Activated T-helper 1 cell treated with anti-CD3 and anti-CD28 coated beads, Interleukin-12 subunit alpha, Interleukin-12 subunit beta, Interleukin-2, Interleukin-4 antibody, amounts not matched to agents 30 ng/mL and 10 ng/mL and 1 ng/mL, durations not matched to agents 14 hours and 24 hours and 36 hours (primary cell): ENCODE data around the gene GET3. TPM values are rescaled to one million over a fixed set of nuclear protein-coding genes. Genes with fewer than 3 reads are reported as not detected.
"Not testable (repeated sequence)": the region's sequence is repeated elsewhere in the genome, so short reads cannot be mapped to it uniquely, and the experiment has no call there.

Source experiments
- DNase-seq: peaks from one replicate; pipeline ENCODE4 v3.0.0; 2021; ENCODE audit warnings: low spot score
- H3K27ac Mint-ChIP-seq: one replicate; pipeline ENCODE4 v1.8.0; 2021; ENCODE audit warnings: mild to moderate bottlenecking, mixed read lengths
- H3K27me3 Mint-ChIP-seq: one replicate; pipeline ENCODE4 v1.8.0; 2022; ENCODE audit warnings: mild to moderate bottlenecking, moderate library complexity, mixed read lengths; ENCODE audit not compliant: insufficient read depth
- H3K36me3 Mint-ChIP-seq: one replicate; pipeline ENCODE4 v1.8.0; 2021; ENCODE audit warnings: low read depth, mixed read lengths
- H3K4me1 Mint-ChIP-seq: one replicate; pipeline ENCODE4 v1.8.0; 2021; ENCODE audit warnings: low read depth, mixed read lengths
- H3K4me3 Mint-ChIP-seq: one replicate; pipeline ENCODE4 v1.8.0; 2021; ENCODE audit warnings: mild to moderate bottlenecking, moderate library complexity, mixed read lengths
- H3K9me3 Mint-ChIP-seq: one replicate; pipeline ENCODE4 v1.8.0; 2021; ENCODE audit warnings: mixed read lengths
- intact Hi-C: fragments of 100-400 bp; cut with micrococcal nuclease; formaldehyde crosslinking; loops from one replicate; pipeline ENCODE4 v1.15.1; 2024
- total RNA-seq: library from RNA; stranded (reverse); gene quantifications from 2 replicates; pipeline ENCODE4 v1.2.3, GENCODE V29; 2022

The GET3 gene
- total RNA-seq, 1 donor from 2014 or later, result 68.0 TPM

DNA sequence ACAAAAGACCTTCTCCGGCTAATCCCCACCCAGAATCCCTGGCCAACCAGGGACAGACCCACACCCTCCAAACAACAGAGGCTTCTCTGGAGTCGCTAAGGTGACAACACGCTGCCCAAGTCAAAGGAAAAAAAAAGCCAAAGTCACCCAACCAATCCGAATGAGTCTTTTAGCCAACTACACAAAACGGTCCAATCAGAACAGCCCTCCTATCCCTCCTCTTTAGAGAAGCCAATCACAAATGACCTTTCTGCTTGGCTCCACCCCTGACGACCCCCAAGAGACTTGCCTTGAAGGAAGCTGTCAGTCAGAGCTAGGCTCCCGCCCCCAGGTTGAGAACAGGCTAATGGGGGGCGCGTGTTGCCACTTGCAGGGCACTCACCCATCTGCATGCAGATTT, 34.3 kb upstream of the GET3 start:
- Mint-ChIP-seq H3K27me3 (no peaks in the 10 kb centered on the region), H3K27ac (no peak overlapping the region), H3K36me3 (peaks cover 40% of the 10 kb centered on the region), H3K4me1 (peaks cover 4% of the 10 kb centered on the region), H3K4me3 (no peak overlapping the region), H3K9me3 (no peaks in the 10 kb centered on the region)
- no peak for DNase-seq
- intact Hi-C loops, result no loop called here

DNA sequence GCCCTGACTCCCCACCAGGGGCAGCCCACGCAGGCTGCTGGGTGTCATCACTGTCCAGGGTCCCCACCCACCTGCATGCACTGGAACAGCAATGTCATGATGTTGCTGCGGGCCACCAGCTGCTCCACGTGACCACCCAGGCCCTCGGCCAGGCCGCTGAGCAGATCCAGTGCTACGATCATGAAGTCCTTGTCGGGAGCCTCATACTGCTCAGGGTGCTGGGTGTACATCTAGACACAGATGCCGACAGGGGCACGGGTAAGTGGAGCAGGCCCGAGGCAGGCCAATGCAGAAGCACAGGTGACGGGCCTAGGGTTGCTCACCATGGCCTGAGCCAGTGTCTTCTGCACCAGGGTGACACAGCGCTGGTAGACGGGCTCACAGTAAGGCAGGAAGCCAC, 32.1 kb upstream of the GET3 start:
- H3K27ac Mint-ChIP-seq, result no peak overlapping the region
- intact Hi-C loops, result no loop called here
- DNase-seq, result no peak
- H3K27me3 Mint-ChIP-seq, result no peaks in the 10 kb centered on the region
- H3K4me1 Mint-ChIP-seq, result no peaks in the 10 kb centered on the region
- H3K4me3 Mint-ChIP-seq, result no peak overlapping the region
- peaks cover 36% of the 10 kb centered on the region for H3K36me3 Mint-ChIP-seq
- no peaks in the 10 kb centered on the region for H3K9me3 Mint-ChIP-seq

DNA sequence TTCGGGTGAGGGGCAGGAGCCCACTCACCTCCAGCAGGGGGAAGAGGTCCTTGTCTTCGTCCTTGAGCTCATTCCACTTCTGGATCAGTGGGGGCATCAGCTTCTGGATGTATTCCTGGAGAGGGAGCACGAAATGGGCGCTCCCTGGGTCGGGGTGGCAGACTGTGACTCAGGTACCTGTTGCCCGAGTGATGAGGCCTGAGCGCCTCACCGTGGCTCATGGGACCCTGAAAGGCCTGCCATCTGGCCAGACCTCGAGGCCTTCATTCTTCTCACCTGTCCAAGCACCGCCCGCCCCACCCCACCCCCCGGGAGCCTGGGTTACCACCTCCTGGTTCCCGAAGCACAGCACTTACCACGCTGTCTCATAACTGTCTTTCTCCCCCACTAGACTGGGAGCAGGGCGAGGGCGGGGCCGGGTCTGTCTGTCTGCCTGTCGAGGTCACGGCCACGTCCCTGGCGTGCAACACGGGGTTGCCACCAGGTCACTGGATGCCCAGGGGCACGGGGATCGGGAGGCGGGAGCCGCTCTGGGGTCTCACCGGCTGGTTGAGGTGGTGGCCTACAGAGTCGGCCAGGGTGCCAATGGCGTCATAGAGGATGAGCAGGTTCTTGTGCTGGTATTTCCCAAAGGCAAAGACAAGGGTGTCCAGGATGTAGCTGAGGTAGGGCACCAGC, 31.5 kb upstream of the GET3 start:
- no peaks in the 10 kb centered on the region for H3K4me1 Mint-ChIP-seq
- DNase-seq, result no peak
- no peak overlapping the region for H3K27ac Mint-ChIP-seq
- no peaks in the 10 kb centered on the region for H3K27me3 Mint-ChIP-seq
- intact Hi-C loops, result no loop called here
- H3K36me3 Mint-ChIP-seq, result peaks cover 40% of the 10 kb centered on the region
- H3K9me3 Mint-ChIP-seq, result no peaks in the 10 kb centered on the region
- no peak overlapping the region for H3K4me3 Mint-ChIP-seq

DNA sequence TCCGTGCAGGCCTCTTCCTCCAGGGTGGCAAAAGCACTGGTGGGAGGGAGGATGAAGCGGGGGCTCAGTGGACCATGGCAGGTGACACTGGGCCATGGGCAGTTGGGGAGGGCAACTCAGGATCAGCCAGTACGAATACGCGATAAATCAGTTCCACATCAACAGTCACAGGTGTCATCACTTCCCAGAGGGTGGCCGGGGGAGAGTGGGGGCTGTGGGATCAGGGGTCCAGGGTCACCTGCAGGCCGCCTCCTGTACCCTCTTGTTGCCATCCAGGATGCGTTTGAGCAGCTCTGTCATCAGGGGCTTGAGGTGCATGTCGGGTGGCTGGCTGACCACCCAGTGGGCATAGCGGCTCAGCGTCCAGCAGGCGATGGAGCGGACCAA, 31.0 kb upstream of the GET3 start:
- Mint-ChIP-seq H3K36me3 (peaks cover 40% of the 10 kb centered on the region), H3K27me3 (no peaks in the 10 kb centered on the region), H3K9me3 (no peaks in the 10 kb centered on the region), H3K27ac (no peak overlapping the region), H3K4me3 (no peak overlapping the region), H3K4me1 (no peaks in the 10 kb centered on the region)
- DNase-seq, result no peak
- intact Hi-C loops, result no loop called here

DNA sequence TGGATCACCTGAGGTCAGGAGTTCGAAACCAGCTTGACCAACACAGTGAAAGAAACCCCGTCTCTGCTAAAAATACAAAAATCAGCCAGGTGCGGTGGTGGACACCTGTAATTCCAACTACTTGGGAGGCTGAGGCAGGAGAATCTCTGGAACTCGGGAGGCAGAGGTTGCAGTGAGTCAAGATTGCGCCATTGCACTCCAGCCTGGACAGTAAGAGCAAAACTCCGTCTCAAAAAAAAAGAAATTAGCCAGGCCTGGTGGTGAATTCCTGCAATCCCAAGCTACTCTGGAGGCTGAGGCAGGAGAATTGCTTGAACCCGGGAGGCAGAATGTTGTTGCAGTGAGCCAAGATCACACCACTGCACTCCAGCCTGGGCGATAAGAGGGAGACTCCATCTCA, 28.7 kb upstream of the GET3 start:
- Mint-ChIP-seq H3K27me3 (no peaks in the 10 kb centered on the region), H3K4me3 (no peak overlapping the region), H3K9me3 (no peaks in the 10 kb centered on the region), H3K36me3 (peaks cover 40% of the 10 kb centered on the region), H3K4me1 (no peaks in the 10 kb centered on the region), H3K27ac (no peak overlapping the region)
- intact Hi-C loops, result no loop called here
- no peak for DNase-seq

DNA sequence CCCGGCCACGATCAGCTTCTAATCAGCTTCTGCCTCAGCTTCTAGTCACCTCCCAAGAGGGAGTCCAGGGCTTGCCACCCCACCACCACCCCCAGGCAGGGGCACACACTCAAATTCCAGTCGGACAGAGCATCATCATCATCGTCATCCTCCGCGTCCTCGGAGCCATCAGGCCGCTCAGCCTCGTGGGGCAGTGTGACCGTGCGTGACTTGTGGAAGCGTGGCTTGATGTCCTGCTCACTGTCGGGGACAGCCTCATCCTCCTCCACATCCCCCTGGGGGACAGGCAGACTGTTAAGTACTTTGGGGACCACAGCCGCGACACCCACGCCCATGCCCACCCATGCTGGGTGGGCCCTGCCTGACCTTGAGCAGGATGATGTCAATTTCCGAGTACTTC, 26.1 kb upstream of the GET3 start:
- H3K4me1 Mint-ChIP-seq, result no peaks in the 10 kb centered on the region

DNA sequence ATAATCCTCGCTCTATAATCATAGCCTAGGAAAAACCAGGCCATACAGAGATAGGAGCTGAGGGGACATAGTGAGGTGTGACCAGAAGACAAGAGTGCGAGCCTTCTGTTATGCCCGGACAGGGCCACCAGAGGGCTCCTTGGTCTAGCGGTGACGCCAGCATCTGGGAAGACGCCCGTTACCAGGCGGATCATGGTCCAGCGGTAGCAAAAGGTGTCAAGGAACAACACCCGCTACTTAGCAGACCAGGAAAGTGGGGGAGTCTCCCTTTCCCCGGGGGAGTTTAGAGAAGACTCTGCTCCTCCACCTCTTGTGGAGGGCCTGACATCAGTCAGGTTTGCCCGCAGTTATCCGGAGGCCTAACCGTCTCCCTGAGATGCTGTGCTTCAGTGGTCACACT, 25.2 kb upstream of the GET3 start:
- H3K4me3 Mint-ChIP-seq, H3K4me1 Mint-ChIP-seq, H3K27ac Mint-ChIP-seq, H3K9me3 Mint-ChIP-seq, DNase-seq, H3K27me3 Mint-ChIP-seq, intact Hi-C loops: not testable (repeated sequence)
- peaks cover 36% of the 10 kb centered on the region for H3K36me3 Mint-ChIP-seq

More for the DNA sequence above, 26.1 kb upstream of the GET3 start:
- Mint-ChIP-seq H3K27me3 (no peaks in the 10 kb centered on the region), H3K36me3 (peaks cover 34% of the 10 kb centered on the region), H3K4me3 (no peak overlapping the region), H3K27ac (no peak overlapping the region), H3K9me3 (no peaks in the 10 kb centered on the region)
- DNase-seq, result no peak
- intact Hi-C loops, result no loop called here

DNA sequence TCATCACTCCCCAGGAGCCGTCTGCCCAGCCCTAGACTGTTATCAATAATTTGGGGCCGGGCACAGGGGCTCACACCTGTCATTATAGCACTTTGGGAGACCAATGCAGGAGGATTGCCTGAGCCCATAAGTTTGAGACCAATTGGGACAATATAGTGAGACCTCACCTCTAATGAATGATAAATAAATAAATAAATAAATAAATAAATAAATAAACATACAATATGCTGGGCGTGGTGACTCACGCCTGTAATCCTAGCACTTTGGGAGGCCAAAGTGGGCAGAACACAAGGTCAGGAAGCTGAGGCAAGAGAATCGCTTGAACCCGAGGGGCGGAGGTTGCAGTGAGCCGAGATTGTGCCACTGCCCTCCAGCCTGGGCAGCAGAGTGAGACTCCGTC, 24.0 kb upstream of the GET3 start:
- H3K4me3 Mint-ChIP-seq, H3K9me3 Mint-ChIP-seq, H3K4me1 Mint-ChIP-seq, intact Hi-C loops, H3K27me3 Mint-ChIP-seq, H3K27ac Mint-ChIP-seq, DNase-seq: not testable (repeated sequence)
- H3K36me3 Mint-ChIP-seq, result peaks cover 36% of the 10 kb centered on the region

DNA sequence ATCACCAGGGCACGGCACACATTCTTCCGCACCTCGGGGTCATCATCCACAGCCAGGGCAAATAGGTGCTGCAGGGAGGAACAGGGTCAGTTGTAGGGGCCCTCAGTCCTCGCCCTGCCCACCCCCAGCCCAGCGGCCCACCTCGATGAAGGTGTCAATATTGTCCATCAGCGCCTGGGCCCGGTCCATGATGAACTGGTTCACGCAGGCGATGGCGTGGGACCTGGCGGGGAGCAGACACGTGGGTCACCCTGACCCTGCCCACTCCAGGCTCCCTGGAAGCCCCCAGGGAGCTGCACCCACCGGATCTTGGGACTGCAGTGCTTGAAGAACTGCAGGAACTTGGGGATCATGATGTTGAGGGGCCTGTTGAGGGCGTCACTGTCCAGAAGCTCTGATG, 22.2 kb upstream of the GET3 start:
- H3K4me1 Mint-ChIP-seq, result peaks cover 13% of the 10 kb centered on the region
- no peak for DNase-seq
- intact Hi-C loops, result no loop called here
- peaks cover 36% of the 10 kb centered on the region for H3K36me3 Mint-ChIP-seq
- H3K9me3 Mint-ChIP-seq, result no peaks in the 10 kb centered on the region
- no peak overlapping the region for H3K27ac Mint-ChIP-seq
- no peak overlapping the region for H3K4me3 Mint-ChIP-seq
- no peaks in the 10 kb centered on the region for H3K27me3 Mint-ChIP-seq

DNA sequence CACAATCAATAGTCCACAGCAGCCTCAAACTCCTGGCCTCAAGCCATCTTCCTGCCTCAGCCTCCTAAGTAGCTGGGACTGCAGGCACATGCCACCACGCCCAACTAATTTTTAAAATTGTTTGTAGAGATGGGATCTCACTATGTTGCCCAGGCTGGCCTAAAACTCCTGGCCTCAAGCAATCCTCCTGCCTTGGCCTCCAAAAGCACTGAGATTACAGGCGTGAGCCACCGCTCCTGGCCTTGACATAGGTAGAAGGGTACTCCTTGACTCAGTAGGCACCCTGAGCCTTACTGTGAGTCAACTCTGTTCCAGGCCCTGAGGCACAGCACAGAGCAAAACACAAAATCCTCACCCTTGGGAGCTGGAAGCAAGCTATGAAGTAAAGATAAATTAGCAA, 21.4 kb upstream of the GET3 start:
- no peak overlapping the region for H3K4me3 Mint-ChIP-seq
- no peaks in the 10 kb centered on the region for H3K27me3 Mint-ChIP-seq
- no peak for DNase-seq
- H3K27ac Mint-ChIP-seq, result no peak overlapping the region
- H3K4me1 Mint-ChIP-seq, result peaks cover 20% of the 10 kb centered on the region
- H3K9me3 Mint-ChIP-seq, result no peaks in the 10 kb centered on the region
- H3K36me3 Mint-ChIP-seq, result peaks cover 36% of the 10 kb centered on the region
- intact Hi-C loops, result no loop called here

DNA sequence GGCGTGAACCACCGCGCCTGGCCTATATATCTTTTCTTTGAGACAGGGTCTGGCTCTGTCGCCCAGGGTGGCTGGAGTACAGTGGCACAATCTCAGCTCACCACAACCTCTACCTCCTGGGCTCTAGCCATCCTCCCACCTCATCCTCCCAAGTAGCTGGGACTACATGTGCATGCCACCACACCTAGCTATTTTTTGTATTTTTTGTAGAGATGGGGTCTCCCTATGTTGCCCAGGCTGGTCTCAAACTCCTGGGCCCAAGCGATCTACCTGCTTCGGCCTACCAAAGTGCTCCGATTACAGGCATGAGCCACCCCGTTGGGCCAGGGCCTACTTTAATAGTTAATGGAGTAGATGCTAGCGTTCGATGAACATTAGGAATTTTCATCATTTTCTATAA, 17.0 kb upstream of the GET3 start:
- peak overlapping the region; percentile 81 for H3K27ac Mint-ChIP-seq
- H3K9me3 Mint-ChIP-seq, result no peaks in the 10 kb centered on the region
- peaks cover 35% of the 10 kb centered on the region for H3K36me3 Mint-ChIP-seq
- intact Hi-C loops, result loop anchor here (1.0 to 5.0 kb wide), 3 partner anchors 57 to 108 kb away; partner anchors contain the start of genes HOOK2, ZNF490 and ZNF791
- H3K4me3 Mint-ChIP-seq, result peak overlapping the region; percentile 89
- H3K4me1 Mint-ChIP-seq, result peaks cover 44% of the 10 kb centered on the region
- H3K27me3 Mint-ChIP-seq, result no peaks in the 10 kb centered on the region
- DNase-seq, result no peak

DNA sequence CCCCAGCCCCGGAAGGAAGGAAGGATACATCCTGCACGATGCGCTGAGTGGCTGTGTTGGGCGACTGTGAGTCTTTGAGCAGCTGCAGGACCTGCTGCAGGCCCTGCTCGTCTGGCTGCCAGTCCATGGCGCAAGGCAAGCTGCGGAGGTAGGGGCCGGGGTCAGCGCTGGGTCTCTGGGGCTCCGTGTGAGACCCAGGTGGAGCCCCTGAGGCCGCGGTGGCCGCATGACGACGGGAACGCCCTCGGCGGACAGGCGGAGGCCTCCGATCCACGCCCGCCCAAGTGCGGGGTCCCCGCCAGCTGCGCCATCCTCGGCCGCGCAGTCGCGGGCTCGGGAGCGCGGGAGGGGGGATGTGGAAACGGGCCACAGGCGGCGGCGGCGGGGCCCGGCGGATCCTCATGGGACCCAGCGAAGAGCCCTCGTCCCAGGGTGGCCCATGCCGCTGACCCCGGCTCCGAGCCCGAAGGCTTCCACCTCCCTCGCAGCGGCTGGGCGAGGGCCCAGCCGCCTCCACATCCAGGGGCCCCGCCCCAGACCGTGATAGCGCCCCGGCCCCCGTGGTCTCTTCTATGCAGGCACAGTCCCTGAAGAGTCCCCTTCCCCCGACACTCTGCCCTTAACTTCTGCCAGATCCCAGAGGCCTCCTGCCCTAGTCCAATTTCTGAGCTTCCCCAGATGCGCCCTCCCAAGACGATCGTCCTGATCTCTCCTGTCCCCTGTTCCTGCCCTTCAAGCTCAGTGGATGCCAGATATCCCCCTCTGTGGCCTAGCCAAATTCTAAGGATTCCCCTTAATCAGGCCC, 16.2 kb upstream of the GET3 start:
- intact Hi-C loops, result loop anchor here (1.0 to 5.0 kb wide), 3 partner anchors 56 to 109 kb away; partner anchors contain the start of genes HOOK2, ZNF490 and ZNF791

More for the DNA sequence above, 16.2 kb upstream of the GET3 start:
- DNase-seq, result no peak
- Mint-ChIP-seq H3K36me3 (peaks cover 31% of the 10 kb centered on the region), H3K4me1 (peaks cover 44% of the 10 kb centered on the region), H3K4me3 (peak overlapping the region; percentile 95), H3K9me3 (no peaks in the 10 kb centered on the region), H3K27ac (peak overlapping the region; percentile 91), H3K27me3 (no peaks in the 10 kb centered on the region)
